ENCODE results near the gene LYST. TPM values are rescaled to one million over a fixed set of nuclear protein-coding genes. Genes with fewer than 3 reads are reported as not detected.

LYST gene
- total and polyA plus RNA-seq, 2 of the 8 experiments (the other 6 are each of a cell fraction or from before 2014, with no cell fraction given) = 0.29 to 0.58 TPM

DNA sequence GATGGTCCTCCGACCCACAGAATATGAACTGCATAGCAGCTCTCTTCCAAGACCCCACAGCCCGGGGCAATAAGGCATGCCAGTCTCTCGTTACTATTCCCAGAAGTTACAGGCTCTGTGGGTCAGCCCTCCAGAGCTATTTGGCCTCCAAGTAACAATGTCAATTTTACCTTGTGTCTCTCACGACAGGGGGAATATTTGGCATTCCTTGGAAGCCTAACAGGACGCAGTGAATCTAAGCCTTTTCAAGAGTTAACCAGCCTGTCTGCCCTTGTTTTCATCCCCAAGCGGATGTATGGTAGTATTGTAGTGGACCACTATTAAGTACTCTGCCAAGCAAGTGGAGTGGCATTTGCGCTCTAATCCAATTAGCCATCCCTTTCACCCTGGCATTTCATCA lies 192.7 kb downstream of the LYST start (continued):
- TF ChIP-seq, protein P1, sequence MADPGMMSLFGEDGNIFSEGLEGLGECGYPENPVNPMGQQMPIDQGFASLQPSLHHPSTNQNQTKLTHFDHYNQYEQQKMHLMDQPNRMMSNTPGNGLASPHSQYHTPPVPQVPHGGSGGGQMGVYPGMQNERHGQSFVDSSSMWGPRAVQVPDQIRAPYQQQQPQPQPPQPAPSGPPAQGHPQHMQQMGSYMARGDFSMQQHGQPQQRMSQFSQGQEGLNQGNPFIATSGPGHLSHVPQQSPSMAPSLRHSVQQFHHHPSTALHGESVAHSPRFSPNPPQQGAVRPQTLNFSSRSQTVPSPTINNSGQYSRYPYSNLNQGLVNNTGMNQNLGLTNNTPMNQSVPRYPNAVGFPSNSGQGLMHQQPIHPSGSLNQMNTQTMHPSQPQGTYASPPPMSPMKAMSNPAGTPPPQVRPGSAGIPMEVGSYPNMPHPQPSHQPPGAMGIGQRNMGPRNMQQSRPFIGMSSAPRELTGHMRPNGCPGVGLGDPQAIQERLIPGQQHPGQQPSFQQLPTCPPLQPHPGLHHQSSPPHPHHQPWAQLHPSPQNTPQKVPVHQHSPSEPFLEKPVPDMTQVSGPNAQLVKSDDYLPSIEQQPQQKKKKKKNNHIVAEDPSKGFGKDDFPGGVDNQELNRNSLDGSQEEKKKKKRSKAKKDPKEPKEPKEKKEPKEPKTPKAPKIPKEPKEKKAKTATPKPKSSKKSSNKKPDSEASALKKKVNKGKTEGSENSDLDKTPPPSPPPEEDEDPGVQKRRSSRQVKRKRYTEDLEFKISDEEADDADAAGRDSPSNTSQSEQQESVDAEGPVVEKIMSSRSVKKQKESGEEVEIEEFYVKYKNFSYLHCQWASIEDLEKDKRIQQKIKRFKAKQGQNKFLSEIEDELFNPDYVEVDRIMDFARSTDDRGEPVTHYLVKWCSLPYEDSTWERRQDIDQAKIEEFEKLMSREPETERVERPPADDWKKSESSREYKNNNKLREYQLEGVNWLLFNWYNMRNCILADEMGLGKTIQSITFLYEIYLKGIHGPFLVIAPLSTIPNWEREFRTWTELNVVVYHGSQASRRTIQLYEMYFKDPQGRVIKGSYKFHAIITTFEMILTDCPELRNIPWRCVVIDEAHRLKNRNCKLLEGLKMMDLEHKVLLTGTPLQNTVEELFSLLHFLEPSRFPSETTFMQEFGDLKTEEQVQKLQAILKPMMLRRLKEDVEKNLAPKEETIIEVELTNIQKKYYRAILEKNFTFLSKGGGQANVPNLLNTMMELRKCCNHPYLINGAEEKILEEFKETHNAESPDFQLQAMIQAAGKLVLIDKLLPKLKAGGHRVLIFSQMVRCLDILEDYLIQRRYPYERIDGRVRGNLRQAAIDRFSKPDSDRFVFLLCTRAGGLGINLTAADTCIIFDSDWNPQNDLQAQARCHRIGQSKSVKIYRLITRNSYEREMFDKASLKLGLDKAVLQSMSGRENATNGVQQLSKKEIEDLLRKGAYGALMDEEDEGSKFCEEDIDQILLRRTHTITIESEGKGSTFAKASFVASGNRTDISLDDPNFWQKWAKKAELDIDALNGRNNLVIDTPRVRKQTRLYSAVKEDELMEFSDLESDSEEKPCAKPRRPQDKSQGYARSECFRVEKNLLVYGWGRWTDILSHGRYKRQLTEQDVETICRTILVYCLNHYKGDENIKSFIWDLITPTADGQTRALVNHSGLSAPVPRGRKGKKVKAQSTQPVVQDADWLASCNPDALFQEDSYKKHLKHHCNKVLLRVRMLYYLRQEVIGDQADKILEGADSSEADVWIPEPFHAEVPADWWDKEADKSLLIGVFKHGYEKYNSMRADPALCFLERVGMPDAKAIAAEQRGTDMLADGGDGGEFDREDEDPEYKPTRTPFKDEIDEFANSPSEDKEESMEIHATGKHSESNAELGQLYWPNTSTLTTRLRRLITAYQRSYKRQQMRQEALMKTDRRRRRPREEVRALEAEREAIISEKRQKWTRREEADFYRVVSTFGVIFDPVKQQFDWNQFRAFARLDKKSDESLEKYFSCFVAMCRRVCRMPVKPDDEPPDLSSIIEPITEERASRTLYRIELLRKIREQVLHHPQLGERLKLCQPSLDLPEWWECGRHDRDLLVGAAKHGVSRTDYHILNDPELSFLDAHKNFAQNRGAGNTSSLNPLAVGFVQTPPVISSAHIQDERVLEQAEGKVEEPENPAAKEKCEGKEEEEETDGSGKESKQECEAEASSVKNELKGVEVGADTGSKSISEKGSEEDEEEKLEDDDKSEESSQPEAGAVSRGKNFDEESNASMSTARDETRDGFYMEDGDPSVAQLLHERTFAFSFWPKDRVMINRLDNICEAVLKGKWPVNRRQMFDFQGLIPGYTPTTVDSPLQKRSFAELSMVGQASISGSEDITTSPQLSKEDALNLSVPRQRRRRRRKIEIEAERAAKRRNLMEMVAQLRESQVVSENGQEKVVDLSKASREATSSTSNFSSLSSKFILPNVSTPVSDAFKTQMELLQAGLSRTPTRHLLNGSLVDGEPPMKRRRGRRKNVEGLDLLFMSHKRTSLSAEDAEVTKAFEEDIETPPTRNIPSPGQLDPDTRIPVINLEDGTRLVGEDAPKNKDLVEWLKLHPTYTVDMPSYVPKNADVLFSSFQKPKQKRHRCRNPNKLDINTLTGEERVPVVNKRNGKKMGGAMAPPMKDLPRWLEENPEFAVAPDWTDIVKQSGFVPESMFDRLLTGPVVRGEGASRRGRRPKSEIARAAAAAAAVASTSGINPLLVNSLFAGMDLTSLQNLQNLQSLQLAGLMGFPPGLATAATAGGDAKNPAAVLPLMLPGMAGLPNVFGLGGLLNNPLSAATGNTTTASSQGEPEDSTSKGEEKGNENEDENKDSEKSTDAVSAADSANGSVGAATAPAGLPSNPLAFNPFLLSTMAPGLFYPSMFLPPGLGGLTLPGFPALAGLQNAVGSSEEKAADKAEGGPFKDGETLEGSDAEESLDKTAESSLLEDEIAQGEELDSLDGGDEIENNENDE (IDR thresholded peaks at IDR 0.05; ENCODE audit: insufficient replicate concordance, low read length) = peak; percentile 18
- TF ChIP-seq GTF2F1 (IDR thresholded peaks at IDR 0.05; ENCODE audit: borderline replicate concordance, low read depth, low read length) (no peak), TAF1 (IDR thresholded peaks at IDR 0.05; ENCODE audit: low read depth, low read length) (no peak), SP4 (IDR thresholded peaks at IDR 0.05; ENCODE audit: low read length) (no peak), SIRT6 (IDR thresholded peaks at IDR 0.05; ENCODE audit: low read length) (no peak), TAF7 (optimal IDR thresholded peaks at IDR 0.05; ENCODE audit: borderline replicate concordance, low read depth, low read length) (no peak), HDAC6 (IDR thresholded peaks at IDR 0.05; ENCODE audit: low read depth, low read length) (no peak), SRF (IDR thresholded peaks at IDR 0.05; ENCODE audit: low read depth, low read length) (no peak), RFX5 (IDR thresholded peaks at IDR 0.05; ENCODE audit: borderline replicate concordance, low read depth, low read length) (no peak), EZH2 (IDR thresholded peaks at IDR 0.05; ENCODE audit: low read depth, low read length, severe bottlenecking) (no peak), SP1 (IDR thresholded peaks at IDR 0.05; ENCODE audit: low read depth, low read length) (peak; percentile 64; the same call in 1 of the 2 replicates), CTBP2 (IDR thresholded peaks at IDR 0.05; ENCODE audit: borderline replicate concordance, insufficient read depth, insufficient read length, low read length) (no peak), TCF12 (IDR thresholded peaks at IDR 0.05; ENCODE audit: low read depth, low read length) (no peak)

All from H1 (cell line).